Psoas muscle (tissue), 8 donors: ENCODE data around the gene ELMO1. TPM values are rescaled to one million over a fixed set of nuclear protein-coding genes. Genes with fewer than 3 reads are reported as not detected.

ENCODE experiments used
- ATAC-seq, 4 donors: fragments of 200-7000 bp; cut with Tn5 transposase; one replicate each; pipeline ENCODE4 v1.9.1; 2020; ENCODE audit warnings: moderate library complexity in 3 of 4, mild to moderate bottlenecking in 2 of 4
- DNase-seq, 2 donors: peaks; one replicate each; pipeline ENCODE4 v3.0.0-alpha.2; 2020
- H3K27ac ChIP-seq: fragments of 200-600 bp; one replicate; pipeline ENCODE4 v1.8.0; 2022
- H3K27me3 ChIP-seq, 3 donors: fragments of 200-600 bp in 1 of 3; one replicate each; pipeline versions ENCODE4 v1.6.1 to v1.8.0; 2013 to 2022; ENCODE audit warnings: low read length in 2 of 3, mild to moderate bottlenecking in 2 of 3, moderate library complexity in 1 of 3; ENCODE audit not compliant: insufficient read depth in 3 of 3
- H3K36me3 ChIP-seq, 2 donors: fragments of 200-600 bp in 1 of 2; one replicate each; pipeline versions ENCODE4 v1.6.1 to v1.8.0; 2013 to 2022; ENCODE audit warnings: low read depth in 1 of 2, mild to moderate bottlenecking in 1 of 2, moderate library complexity in 1 of 2; ENCODE audit not compliant: insufficient read depth in 1 of 2
- H3K4me1 ChIP-seq: fragments of 200-600 bp; one replicate; pipeline ENCODE4 v1.8.0; 2022
- H3K4me3 ChIP-seq: fragments of 200-600 bp; one replicate; pipeline ENCODE4 v1.8.0; 2022; ENCODE audit warnings: mild to moderate bottlenecking
- H3K9me3 ChIP-seq: fragments of 200-600 bp; one replicate; pipeline ENCODE4 v1.8.0; 2022
- WGBS, 3 donors: extraction: QIAGEN DNeasy Blood & Tissue Kit; methylation state at CpG; one replicate each; pipeline versions ENCODE4 v1.1.6 to v1.1.7; 2013; 5-methylcytosine and 5-hydroxymethylcytosine counted together
- intact Hi-C, 2 donors: fragments of 100-400 bp; cut with DNase I; formaldehyde crosslinking; loops; one replicate each; pipeline versions ENCODE4 v1.11.0 to v1.14.2; 2022
- polyA plus RNA-seq, 3 donors: library from polyadenylated mRNA; stranded (reverse); fragments of 200-250 nt; gene quantifications; one replicate each; pipeline ENCODE4 v1.2.3, GENCODE V29; 2013
- total RNA-seq, 4 donors: library from RNA; stranded (reverse); fragmentation: NEBNext Ultra II Directional in 2 of 4; extraction: Animal tissue kit (Norgen Biotek cat#: 25700) in 2 of 4; gene quantifications; one replicate each; pipeline versions ENCODE4 v1.2.1 to v1.2.4, GENCODE V29; 2021 to 2023
- TF ChIP-seq, protein P1 (sequence below): fragments of 200-600 bp; IDR thresholded peaks from one replicate; pipeline ENCODE4 v1.8.0; 2022; ENCODE audit warnings: antibody characterized with exemption
- donor health status: healthy with polysubstance abuse.
- donor health status: DM: no; HTN: no; CAD: no; lungs with moderate emphysema.
- donor health status: Bipolar disorder and iron deficiency.
- donor health status: healthy.
- donor health status: DM: yes; HTN: yes; CAD: no.
- donor health status: DM: no; HTN: no; CAD: no.
- donor health status: DM: no; HTN: no; CAD: no.
- donor health status: DM: yes; HTN: yes; CAD: no.

ELMO1 gene
- total and polyA plus RNA-seq, 7 donors, result 2.8 to 8.1 (median 6.9) TPM

DNA sequence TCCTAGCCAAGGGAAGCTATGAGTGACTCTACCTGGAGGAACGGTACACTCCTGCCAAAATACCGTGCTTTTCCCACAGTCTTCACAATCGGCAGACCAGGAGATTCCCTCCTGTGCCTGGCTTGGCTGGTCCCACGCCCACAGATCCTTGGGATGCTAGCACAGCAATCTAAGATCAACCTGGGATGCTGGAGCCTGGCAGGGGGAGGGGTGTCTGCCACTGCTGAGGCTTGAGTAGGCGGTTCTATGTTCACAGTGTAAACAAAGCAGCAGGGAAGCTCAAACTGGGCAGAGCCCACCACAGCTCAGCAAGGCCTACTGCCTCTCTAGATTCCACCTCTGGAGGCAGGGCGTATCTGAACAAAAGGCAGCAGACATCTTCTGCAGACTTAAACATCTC, 295.3 kb downstream of the ELMO1 start:
- Histone ChIP-seq H3K9me3 (no peaks in the 10 kb centered on the region), H3K4me1 (no peaks in the 10 kb centered on the region), H3K27me3 (no peaks in the 10 kb centered on the region), H3K36me3 (no peaks in the 10 kb centered on the region), H3K4me3 (no peak overlapping the region), H3K27ac (no peak overlapping the region)
- intact Hi-C loops, result no loop called here
- 79 to 87% (median 83%) methylated on average over 6 of the region's 6 CpGs for WGBS, 3 donors
- ATAC-seq (no peak), DNase-seq (no peak)
- TF ChIP-seq, protein P1, sequence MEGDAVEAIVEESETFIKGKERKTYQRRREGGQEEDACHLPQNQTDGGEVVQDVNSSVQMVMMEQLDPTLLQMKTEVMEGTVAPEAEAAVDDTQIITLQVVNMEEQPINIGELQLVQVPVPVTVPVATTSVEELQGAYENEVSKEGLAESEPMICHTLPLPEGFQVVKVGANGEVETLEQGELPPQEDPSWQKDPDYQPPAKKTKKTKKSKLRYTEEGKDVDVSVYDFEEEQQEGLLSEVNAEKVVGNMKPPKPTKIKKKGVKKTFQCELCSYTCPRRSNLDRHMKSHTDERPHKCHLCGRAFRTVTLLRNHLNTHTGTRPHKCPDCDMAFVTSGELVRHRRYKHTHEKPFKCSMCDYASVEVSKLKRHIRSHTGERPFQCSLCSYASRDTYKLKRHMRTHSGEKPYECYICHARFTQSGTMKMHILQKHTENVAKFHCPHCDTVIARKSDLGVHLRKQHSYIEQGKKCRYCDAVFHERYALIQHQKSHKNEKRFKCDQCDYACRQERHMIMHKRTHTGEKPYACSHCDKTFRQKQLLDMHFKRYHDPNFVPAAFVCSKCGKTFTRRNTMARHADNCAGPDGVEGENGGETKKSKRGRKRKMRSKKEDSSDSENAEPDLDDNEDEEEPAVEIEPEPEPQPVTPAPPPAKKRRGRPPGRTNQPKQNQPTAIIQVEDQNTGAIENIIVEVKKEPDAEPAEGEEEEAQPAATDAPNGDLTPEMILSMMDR, result no peak

DNA sequence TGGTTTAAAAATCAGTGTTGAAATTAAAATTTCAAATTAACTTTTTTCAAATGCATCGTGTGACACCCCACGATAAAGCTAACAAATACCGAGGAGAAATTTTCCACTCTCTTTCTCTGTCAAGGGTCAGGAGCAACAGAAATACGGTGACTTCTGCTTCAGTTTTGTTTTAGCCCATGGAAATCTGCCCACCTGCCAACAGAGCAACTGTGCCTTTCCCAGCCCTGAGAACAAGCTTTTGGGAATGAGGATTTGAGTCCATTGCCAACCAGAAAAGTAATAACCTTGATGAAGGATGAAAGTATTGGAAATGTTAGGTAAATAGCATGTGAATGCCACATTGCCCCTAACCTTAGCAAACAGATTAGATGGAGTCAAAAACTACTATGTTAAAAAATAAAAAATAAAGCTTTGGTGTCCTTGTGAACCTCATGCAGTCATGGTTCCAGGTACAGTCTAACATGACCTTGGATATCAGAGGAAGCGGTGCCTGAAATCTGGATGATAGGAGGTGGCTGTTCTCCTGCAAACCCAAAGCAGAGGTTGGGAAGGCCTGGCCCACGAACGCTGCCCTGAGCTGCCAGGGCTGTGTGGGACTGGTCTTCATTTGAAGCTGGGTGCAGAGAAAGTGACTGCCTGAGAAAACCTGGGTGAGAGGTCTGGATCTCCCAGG, 296.8 kb downstream of the ELMO1 start:
- Histone ChIP-seq H3K27ac (no peak overlapping the region), H3K9me3 (no peaks in the 10 kb centered on the region), H3K27me3 (no peaks in the 10 kb centered on the region), H3K4me3 (no peak overlapping the region), H3K36me3 (no peaks in the 10 kb centered on the region), H3K4me1 (no peaks in the 10 kb centered on the region)
- DNase-seq (no peak), ATAC-seq (no peak)
- TF ChIP-seq, protein P1, result no peak
- WGBS, 3 donors, result 57 to 76% (median 66%) methylated on average over 7 of the region's 7 CpGs
- intact Hi-C loops, result no loop called here

DNA sequence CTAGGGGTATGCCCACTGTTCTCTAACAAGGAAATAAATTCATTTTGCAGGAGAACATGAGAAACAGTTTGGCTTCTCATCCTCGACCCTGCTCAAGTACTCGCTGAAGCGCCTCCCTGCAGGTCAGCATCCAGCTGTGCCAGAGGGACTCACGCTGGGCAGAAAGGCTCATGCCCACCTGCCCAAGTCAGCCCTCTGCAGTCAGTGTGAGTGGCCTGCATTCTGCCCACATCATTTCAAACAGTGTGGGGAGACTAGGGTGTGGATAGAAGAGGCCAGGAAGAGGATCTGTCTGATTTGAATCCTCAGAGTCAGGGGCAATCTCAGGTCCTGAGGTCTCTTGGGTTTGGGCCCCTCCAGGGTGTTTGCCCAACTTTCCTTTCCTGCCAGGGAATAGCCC, 297.8 kb downstream of the ELMO1 start:
- H3K9me3 ChIP-seq, result no peaks in the 10 kb centered on the region
- H3K27ac ChIP-seq, result no peak overlapping the region
- TF ChIP-seq, protein P1, result no peak
- 88 to 94% (median 93%) methylated on average over 4 of the region's 4 CpGs for WGBS, 3 donors
- H3K4me3 ChIP-seq, result no peak overlapping the region
- intact Hi-C loops, result no loop called here
- no peak for DNase-seq
- H3K36me3 ChIP-seq, result no peaks in the 10 kb centered on the region
- no peaks in the 10 kb centered on the region for H3K4me1 ChIP-seq
- no peak for ATAC-seq
- H3K27me3 ChIP-seq, result no peaks in the 10 kb centered on the region

DNA sequence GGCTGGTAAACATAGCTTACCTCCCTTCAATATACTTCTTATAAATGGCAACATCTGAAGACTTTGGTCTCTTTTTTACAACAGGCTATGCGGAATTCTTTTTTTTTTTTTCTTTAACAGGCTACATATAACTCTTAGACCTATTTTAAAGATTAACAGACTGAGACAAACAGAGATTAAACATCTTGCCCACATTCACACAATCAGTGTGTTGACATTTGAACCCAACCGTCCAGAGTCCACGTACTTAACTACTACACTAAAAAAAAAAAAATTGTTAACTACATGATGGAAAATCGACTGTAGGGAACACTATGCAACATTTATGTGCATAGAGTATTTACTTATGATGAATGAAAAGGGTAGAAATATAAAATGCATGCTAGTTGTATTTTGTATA, 298.5 kb downstream of the ELMO1 start:
- H3K27ac ChIP-seq, result no peak overlapping the region
- H3K36me3 ChIP-seq, result no peaks in the 10 kb centered on the region
- no peak for ATAC-seq

More for the DNA sequence above, 298.5 kb downstream of the ELMO1 start:
- H3K9me3 ChIP-seq, result no peaks in the 10 kb centered on the region
- TF ChIP-seq, protein P1, result no peak
- 60 to 63% (median 61%) methylated on average over 4 of the region's 4 CpGs for WGBS, 3 donors
- H3K27me3 ChIP-seq, result no peaks in the 10 kb centered on the region
- no peak overlapping the region for H3K4me3 ChIP-seq
- H3K4me1 ChIP-seq, result no peaks in the 10 kb centered on the region
- intact Hi-C loops, result no loop called here
- no peak for DNase-seq
